Ovary (tissue), 3 donors: ENCODE data around the gene PARD3B.

Experiments used
- CTCF ChIP-seq, 3 donors: fragments of 450-650 bp in 2 of 3; fragments of 200-600 bp in 1 of 3; IDR thresholded peaks; one replicate each; pipeline versions ENCODE4 v1.5.1 to v1.8.0; 2016 to 2022; ENCODE audit warnings: antibody characterized with exemption in 3 of 3, mild to moderate bottlenecking in 1 of 3
- EP300 ChIP-seq: sonication (generic); formaldehyde crosslinking; IDR thresholded peaks from one replicate; pipeline ENCODE4 v1.6.1; 2017; ENCODE audit warnings: antibody characterized with exemption
- POLR2A ChIP-seq: fragments of 450-650 bp; IDR thresholded peaks from one replicate; pipeline ENCODE4 v1.6.1; 2017; ENCODE audit warnings: antibody characterized with exemption, mild to moderate bottlenecking, moderate library complexity
- donor health status: DM: no; HTN: no; CAD: no.

- TF ChIP-seq CTCF (IDR thresholded peaks at IDR 0.05) (no peak), POLR2A (no peak), EP300 (no peak)
Measured at GRCh38 chr2:204544961-204545860, at the start of gene PARD3B.
